AG08396 (cell line): ENCODE results near the gene DAW1.
"Not testable (repeated sequence)": the region's sequence is repeated elsewhere in the genome, so short reads cannot be mapped to it uniquely, and the experiment has no call there.

Source experiments
- DNase-seq: peaks from one replicate; pipeline ENCODE4 v3.0.0; 2012; ENCODE audit warnings: low spot score, mixed read lengths

The DAW1 gene

GRCh38 chr2:227914362-227914761, 42.9 kb downstream of the DAW1 start:
- no peak for DNase-seq

GRCh38 chr2:227921648-227922047, 50.2 kb downstream of the DAW1 start:
- DNase-seq: no peak

GRCh38 chr2:227932001-227932400, 60.6 kb downstream of the DAW1 start:
- no peak for DNase-seq

- DNase-seq: no peak
Measured at GRCh38 chr2:227932403-227932802, 61.0 kb downstream of the DAW1 start.

- no peak for DNase-seq
Measured at GRCh38 chr2:227933884-227934283, 62.5 kb downstream of the DAW1 start.

GRCh38 chr2:227936249-227936648, 64.8 kb downstream of the DAW1 start:
- not testable (repeated sequence) for DNase-seq

GRCh38 chr2:227939271-227940027, 68.0 kb downstream of the DAW1 start:
- DNase-seq: peak; percentile 26

- DNase-seq: no peak
Measured at GRCh38 chr2:227942021-227942420, 70.6 kb downstream of the DAW1 start.

- DNase-seq: no peak
Measured at GRCh38 chr2:227942965-227943364, 71.5 kb downstream of the DAW1 start.

GRCh38 chr2:227960317-227960716, 88.9 kb downstream of the DAW1 start:
- no peak for DNase-seq

GRCh38 chr2:227971619-227972230, 100.3 kb downstream of the DAW1 start:
- no peak for DNase-seq

- DNase-seq: no peak
Measured at GRCh38 chr2:227973241-227973640, 101.8 kb downstream of the DAW1 start.
